Measurements from ENCODE around the gene CYB5RL. TPM values are rescaled to one million over a fixed set of nuclear protein-coding genes. Genes with fewer than 3 reads are reported as not detected.

Gene CYB5RL
- total and polyA plus RNA-seq, 2 of the 8 experiments (the other 6 are each of a cell fraction or from before 2014, with no cell fraction given), result 13.2 to 14.1 TPM

DNA sequence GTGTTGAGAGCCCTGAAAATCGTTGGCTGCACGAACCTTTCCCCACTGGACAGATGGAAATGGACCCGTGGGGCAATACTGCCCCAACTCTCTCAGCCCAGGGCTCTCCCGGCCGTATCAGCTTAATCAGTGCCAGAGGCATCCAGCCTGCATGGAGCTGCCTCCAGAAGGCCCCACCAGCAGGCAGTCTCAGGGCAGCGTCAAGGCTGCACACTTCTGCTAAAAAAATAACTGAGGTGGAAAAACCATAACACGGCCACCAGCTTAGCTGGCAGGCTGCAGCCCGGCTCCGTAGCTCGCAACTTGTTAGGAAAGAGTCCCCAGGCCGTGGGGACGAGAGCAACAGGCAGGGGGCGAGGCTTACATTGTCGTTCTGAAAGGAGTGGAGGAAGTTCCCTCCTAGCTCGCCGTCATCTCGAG, 28.1 kb upstream of the CYB5RL start:
- Histone ChIP-seq H2BK12ac (ENCODE audit: low read depth, low read length) (no peak overlapping the region), H2AFZ (ENCODE audit: low read length) (no peak overlapping the region), H2BK15ac (ENCODE audit: low read length) (no peak overlapping the region), H3K27me3 (replicated peaks in 1 of 4; ENCODE audit: control insufficient read depth in 3 of 4, extremely low read depth in 1 of 4, insufficient read depth in 3 of 4, low read length in 3 of 4) (no peaks in the 10 kb centered on the region), H3K79me1 (ENCODE audit: low read depth, low read length) (no peaks in the 10 kb centered on the region; the same call in 1 of the 2 replicates), H3K4me3 (ENCODE audit: extremely low read depth in 1 of 4, insufficient read depth in 2 of 4, low read depth in 3 of 4, low read length in 4 of 4) (no peak overlapping the region), H3K23ac (ENCODE audit: insufficient read length) (no peak overlapping the region), H2BK120ac (replicated peaks; ENCODE audit: low read depth, low read length) (no peak overlapping the region), H4K20me1 (replicated peaks in 1 of 2; ENCODE audit: control insufficient read depth in 1 of 2, insufficient read depth in 2 of 2, low read length in 2 of 2) (peaks cover 0 to 9% of the 10 kb centered on the region in 2 experiments), H3K4me2 (ENCODE audit: insufficient read depth in 1 of 2, low read depth in 2 of 2, low read length in 2 of 2) (no peak overlapping the region), H3K4me1 (replicated peaks in 1 of 4; ENCODE audit: control insufficient read depth in 3 of 4, insufficient read depth in 4 of 4, low read length in 3 of 4) (peaks cover 0 to 10% (median 6%) of the 10 kb centered on the region in 4 experiments; a peak in 3 of 7 replicates), H4K8ac (ENCODE audit: extremely low read depth, insufficient read depth, low read length) (no peak overlapping the region; the same call in 1 of the 2 replicates), H3K14ac (ENCODE audit: insufficient read length) (no peak overlapping the region), H3K18ac (ENCODE audit: extremely low read depth, low read length) (no peak overlapping the region), H3K36me3 (ENCODE audit: control insufficient read depth in 2 of 4, insufficient read depth in 4 of 4, low read length in 3 of 4) (peaks cover 0 to 8% (median 2%) of the 10 kb centered on the region in 4 experiments; a peak in 2 of 8 replicates), H3K23me2 (ENCODE audit: low read depth, low read length) (no peaks in the 10 kb centered on the region), H2BK20ac (ENCODE audit: low read length) (no peak overlapping the region), H3K79me2 (ENCODE audit: control insufficient read depth in 1 of 2, insufficient read depth in 2 of 2, low read length in 2 of 2) (no peaks in the 10 kb centered on the region), H3K27ac (ENCODE audit: low read depth, low read length) (no peak overlapping the region), H3K9me3 (ENCODE audit: insufficient read depth in 2 of 2, low read depth in 1 of 2, low read length in 1 of 2) (no peaks in the 10 kb centered on the region; a peak in 1 of 4 replicates), H3K9ac (replicated peaks in 1 of 4; ENCODE audit: extremely low read depth in 1 of 4, low read depth in 3 of 4, low read length in 3 of 4) (no peak overlapping the region), H4K5ac (ENCODE audit: insufficient read length, low read depth, low read length) (no peak overlapping the region), H3K56ac (replicated peaks; ENCODE audit: insufficient read length, low read depth, low read length) (no peak overlapping the region), H4K91ac (replicated peaks; ENCODE audit: insufficient read length, low read length) (no peak overlapping the region), H2BK5ac (ENCODE audit: low read depth, low read length) (no peak overlapping the region), H2AK5ac (ENCODE audit: low read depth, low read length) (no peak overlapping the region), H3K4ac (replicated peaks; ENCODE audit: insufficient read length, low read depth, low read length) (no peak overlapping the region)
- CTCF ChIA-PET (ENCODE audit: partially characterized antibody), result interaction anchor here (0.6 to 3.0 kb wide), 21 partner anchors 8 to 272 kb away, joined by 3 to 10 read pairs (median 4); partner anchors contain the start of genes CYB5RL and MRPL37
- TF ChIP-seq MAFK (IDR thresholded peaks at IDR 0.05; ENCODE audit: low read depth, low read length) (no peak), RAD21 (IDR thresholded peaks at IDR 0.05 in 1 of 2, conservative IDR thresholded peaks at IDR 0.05 in 1 of 2; ENCODE audit: low read depth in 2 of 2, low read length in 2 of 2) (peak; percentile 21 to 41; a peak in 2 of 4 replicates), POLR2AphosphoS5 (IDR thresholded peaks at IDR 0.05; ENCODE audit: low read depth, low read length) (no peak), SUZ12 (IDR thresholded peaks at IDR 0.05; ENCODE audit: low read length) (no peak), CBX8 (IDR thresholded peaks at IDR 0.05; ENCODE audit: borderline replicate concordance, low read depth, low read length) (no peak), GABPA (IDR thresholded peaks at IDR 0.05; ENCODE audit: borderline replicate concordance, insufficient read depth, low read length) (no peak)
- TF ChIP-seq, protein P1, sequence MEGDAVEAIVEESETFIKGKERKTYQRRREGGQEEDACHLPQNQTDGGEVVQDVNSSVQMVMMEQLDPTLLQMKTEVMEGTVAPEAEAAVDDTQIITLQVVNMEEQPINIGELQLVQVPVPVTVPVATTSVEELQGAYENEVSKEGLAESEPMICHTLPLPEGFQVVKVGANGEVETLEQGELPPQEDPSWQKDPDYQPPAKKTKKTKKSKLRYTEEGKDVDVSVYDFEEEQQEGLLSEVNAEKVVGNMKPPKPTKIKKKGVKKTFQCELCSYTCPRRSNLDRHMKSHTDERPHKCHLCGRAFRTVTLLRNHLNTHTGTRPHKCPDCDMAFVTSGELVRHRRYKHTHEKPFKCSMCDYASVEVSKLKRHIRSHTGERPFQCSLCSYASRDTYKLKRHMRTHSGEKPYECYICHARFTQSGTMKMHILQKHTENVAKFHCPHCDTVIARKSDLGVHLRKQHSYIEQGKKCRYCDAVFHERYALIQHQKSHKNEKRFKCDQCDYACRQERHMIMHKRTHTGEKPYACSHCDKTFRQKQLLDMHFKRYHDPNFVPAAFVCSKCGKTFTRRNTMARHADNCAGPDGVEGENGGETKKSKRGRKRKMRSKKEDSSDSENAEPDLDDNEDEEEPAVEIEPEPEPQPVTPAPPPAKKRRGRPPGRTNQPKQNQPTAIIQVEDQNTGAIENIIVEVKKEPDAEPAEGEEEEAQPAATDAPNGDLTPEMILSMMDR (IDR thresholded peaks at IDR 0.05; ENCODE audit: control extremely low read depth in 1 of 3, insufficient read depth in 1 of 3, low read depth in 1 of 3, low read length in 3 of 3), result peak; percentile 13 to 34 (median 25); a peak in 2 of 4 replicates
- POLR2A ChIA-PET (ENCODE audit: partially characterized antibody), result interaction anchor here (1.2 to 5.3 kb wide), 2 partner anchors 27 to 178 kb away, joined by 3 to 20 read pairs; partner anchors contain the start of genes CYB5RL, MRPL37 and SSBP3
- FAIRE-seq, result no peak
- WGBS, 2 experiments (ENCODE audit: extremely low coverage in 1 of 2, insufficient coverage in 1 of 2, insufficient read length in 1 of 2, insufficient replicate concordance in 2 of 2, low coverage in 1 of 2, low lambda C conversion rate in 2 of 2, missing lambda C conversion rate in 1 of 2), result 85% methylated on average over 17 of the region's 17 CpGs; no CpG with 5 or more reads in 1 of the 2 experiments
- no peak for DNase-seq (ENCODE audit: low read depth in 1 of 2, low spot score in 2 of 2)

Data from H1 (cell line).